HG02610 (cell line): ENCODE results near the gene USP48.
A peak's percentile ranks its signal among the peaks of the same experiment; 100 is the strongest.
"Not testable (repeated sequence)": the region's sequence is repeated elsewhere in the genome, so short reads cannot be mapped to it uniquely, and the experiment has no call there.

Experiments used
- ATAC-seq: cut with Tn5 transposase; IDR thresholded peaks from one replicate; pipeline ENCODE4 v1.9.1; 2021; ENCODE audit warnings: mild to moderate bottlenecking, moderate library complexity; ENCODE audit not compliant: unreplicated experiment

Gene USP48

DNA sequence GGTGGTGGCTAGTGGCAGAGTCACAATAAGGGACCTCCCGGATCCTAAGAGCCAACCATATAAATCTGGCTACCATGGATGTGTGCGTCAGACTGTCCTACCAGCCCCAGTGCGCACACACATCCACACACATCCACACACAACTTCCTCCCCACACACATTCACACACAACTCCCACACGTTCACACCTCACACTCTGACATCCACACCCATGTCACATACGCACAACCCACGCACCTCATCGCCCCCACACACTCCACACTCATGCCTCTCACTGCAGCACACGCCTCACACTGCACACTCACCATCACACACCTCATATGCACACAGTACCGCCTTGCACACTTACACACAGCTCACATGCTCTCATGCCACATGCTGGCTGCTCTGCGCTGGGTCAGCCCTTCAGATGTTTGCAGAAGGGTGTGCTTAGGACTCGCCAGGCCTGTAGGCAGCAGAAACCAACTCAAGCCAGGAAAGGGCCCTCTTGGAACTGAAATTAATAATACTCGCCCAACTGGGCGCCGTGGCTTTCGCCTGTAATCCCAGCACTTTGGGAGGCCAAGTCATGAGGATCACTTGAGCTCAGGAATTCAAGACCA is 32.1 kb upstream of the USP48 start:
- ATAC-seq, result no peak

DNA sequence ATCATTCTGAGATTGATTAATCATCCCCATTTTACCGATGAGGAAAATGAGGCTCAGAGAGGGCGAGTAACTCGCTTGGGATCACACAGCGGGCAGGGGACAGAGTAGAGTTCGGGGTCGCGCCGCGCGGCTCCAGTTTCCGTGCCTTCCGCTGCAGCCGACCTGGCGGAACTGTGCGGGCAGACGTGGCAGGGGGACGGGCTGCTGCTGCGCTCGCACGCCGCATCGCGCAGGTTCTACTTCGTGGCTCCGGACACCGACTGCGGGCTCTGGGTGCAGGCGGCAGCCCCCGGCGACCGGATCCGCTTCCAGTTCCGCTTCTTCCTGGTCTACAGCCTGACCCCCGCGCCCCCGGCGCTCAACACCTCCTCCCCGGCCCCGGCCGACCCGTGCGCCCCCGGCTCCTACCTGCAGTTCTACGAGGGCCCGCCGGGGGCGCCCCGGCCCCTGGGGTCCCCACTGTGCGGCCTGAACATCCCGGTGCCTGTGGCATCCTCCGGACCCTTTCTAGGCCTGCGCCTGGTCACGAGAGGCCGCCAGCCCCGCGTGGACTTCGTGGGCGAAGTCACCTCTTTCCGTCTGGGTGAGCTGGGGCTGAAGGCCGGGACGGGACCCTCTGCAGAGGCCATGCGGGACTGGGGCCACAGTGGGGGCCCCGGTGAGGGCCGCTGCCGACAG is 31.4 kb upstream of the USP48 start:
- ATAC-seq, result no peak

DNA sequence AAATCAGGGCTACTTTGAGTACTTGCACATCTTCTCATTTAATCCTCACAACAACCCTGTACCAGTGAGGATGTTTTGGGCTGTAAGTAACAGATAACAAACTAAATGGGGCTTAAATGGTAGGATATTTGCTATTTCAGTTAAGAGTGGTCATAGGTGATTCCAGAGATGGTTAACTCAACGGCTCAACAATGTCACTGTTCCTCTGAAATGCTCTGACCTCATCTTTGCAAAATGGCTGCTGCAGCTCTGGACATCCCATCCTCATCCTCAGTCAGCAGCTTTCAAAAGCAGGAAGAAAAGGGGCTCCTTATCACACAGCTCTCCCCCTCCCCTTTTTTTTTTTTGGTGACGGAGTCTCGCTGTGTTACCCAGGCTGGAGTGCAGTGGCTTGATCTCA is 30.6 kb upstream of the USP48 start:
- ATAC-seq, result no peak

DNA sequence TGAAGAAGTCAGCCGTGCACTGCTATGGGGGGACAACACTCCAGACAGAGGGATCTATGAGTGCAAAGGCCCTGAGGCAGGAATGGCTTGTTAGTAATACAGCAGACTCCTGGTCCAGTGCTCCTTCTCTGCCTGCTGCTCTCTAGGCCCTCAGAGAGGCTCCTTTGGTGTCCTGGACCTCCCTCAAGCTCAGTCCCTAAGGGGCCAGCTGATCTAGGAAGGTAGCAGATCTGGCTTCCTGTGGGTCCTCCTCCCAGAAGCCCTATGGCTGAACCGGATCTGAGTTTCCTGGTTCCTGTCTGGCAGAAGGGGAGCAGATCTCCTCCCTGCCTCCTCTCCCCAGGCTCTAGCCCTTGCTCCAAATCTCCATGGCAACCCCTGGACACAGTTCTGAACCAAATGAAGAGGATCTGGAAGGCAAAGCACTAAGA is 28.9 kb upstream of the USP48 start, which contains the start of gene LDLRAD2:
Gene LDLRAD2, plus strand, starts transcription at position 391 of the 431 bp plus-strand sequence. CDS start 187 bp downstream, outside the sequence.
- ATAC-seq, result no peak

DNA sequence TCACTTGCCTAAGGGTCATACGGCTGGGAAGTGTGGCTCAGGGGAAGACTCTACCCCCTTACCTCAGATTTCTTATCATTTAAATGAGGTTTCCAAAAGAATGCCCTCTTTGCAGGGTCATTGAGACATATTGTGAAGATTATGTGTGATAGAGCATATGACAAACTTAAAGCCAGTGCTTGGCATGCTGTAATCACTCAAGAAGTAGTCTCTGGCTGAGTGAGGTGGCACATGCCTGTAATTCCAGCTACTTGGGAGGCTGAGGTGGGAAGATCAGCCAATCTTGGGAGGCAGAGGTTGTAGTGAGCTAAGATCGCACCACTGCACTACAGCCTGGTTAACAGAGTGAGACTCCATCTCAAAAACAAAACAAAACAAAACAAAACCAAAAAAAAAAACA is 21.6 kb upstream of the USP48 start:
- ATAC-seq, result no peak

DNA sequence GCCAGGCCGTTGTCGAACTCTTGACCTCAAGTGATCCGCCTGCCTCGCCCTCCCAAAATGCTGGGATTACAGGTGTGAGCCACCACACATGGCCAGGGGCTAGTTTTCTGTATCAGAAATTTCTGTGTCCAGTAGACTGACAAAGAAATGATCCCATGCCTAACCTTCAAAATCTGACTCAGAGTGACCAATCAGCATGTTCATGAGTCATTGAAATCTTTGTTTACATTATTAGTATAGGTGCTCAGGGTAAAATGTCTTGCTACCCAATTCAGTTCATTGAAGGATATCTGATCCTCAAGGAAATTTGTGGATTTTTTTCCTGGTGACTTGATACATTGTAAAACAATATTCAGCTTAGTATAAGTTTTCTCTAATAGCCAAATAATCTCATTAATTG is 18.2 kb upstream of the USP48 start:
- no peak for ATAC-seq

DNA sequence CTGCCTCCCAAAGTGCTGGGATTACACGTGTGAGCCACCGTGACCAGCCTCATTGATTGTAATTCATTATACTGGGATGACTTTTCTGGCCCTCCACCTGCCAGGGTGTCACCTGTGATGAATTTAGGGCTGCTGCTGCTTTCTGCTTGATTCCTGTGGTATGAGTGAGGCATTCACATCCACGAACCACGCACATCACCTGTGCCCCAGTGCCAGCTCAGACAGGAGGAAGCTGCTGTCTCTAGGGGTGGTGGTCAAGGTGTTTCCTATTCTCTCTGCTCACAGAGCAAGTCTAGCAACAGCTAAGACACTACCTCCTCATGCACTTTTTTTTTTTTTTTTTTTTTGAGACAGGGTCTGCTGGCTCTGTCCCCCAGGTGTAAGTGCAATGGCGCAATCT is 16.8 kb upstream of the USP48 start:
- no peak for ATAC-seq

DNA sequence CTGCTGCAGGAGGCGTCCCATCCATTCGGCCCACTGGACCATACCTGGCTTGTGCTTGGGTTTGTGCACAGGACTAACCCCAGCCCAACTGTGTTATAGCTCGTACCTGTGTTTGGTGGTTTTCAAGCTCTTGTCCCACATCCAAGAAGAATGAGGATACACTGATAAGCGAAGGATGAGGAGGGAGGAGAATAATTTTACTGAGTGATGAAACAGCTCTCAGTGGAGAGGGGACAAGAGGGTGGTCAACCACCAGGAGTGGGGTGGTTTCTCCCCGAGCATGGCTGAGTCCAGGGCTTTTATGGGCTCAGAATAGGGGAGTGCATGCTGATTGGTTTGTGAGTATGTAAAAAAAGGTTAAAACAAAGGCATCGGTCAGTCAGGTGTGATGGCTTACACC is 12.1 kb upstream of the USP48 start:
- no peak for ATAC-seq

DNA sequence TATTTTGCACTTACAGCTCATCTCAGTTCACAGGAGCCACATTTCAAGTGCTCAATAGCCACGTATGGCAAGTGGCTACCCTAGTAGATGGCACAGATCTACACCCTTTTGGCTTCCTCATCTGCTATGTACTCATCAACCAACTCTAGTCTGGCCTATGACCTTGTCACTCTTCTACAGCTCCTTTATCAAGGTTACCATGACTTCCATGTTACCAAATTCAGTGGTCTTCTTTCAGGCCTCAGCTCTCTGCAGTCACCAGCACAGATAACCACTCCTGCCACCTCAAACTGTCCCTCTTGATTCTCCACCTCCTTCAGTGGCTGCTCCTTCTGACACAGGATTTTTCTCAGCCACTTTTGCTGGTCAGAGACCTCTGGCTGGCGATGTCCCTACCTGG is 11.7 kb upstream of the USP48 start:
- no peak for ATAC-seq

DNA sequence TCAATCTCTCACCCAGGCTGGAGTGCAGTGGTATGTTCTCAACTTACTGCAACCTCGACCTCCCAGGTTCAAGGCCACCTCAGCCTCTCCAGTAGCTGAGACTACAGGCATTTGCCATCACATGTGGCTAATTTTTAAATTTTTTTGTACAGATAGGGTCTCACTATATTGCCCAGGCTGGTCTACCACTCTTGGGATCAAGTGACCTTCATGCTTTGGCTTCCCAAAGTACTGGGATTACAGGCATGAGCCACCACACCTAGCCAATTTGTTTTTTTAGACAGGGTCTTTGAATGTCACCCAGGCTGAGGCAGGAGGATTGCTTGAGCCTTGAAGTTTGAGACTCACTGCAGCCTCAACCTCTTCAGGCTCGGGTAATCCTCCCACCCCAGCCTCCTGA is 10.2 kb upstream of the USP48 start:
- ATAC-seq, result no peak

DNA sequence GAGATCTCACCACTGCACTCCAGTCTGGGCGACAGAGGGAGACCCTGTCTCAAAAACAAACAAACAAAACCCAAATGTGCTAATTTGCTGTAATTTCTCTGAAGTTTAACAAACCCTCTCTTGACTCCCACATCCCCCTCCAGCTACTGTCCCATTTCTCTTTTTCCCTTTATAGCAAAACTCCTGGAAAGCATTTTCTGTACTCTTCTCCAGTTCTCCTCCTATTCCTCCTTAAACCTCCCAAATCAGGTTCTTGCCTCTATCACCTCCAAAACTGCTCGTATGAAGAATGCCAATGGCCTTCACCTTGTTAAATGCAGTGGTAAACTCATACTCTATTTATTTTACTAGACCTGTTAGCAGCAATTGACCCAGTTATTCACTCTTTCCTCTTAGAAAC is 3.7 kb upstream of the USP48 start:
- ATAC-seq, result no peak

DNA sequence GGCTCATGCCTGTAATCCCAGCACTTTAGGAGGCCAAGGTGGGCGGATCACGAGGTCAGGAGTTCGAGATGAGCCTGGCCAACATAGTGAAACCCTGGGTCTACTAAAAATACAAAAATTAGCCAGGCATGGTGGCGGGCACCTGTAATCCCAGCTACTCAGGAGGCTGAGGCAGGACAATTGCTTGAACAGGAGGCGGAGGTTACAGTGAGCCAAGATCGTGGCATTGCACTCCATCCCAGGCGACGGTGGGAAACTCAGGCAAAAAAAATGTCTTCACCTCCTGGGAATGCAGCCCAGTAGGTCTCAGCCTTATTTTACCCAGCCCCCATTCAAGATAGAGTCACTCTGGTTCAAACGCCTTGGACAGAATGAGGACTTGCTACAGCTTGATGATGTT is 2.8 kb upstream of the USP48 start:
- not testable (repeated sequence) for ATAC-seq

DNA sequence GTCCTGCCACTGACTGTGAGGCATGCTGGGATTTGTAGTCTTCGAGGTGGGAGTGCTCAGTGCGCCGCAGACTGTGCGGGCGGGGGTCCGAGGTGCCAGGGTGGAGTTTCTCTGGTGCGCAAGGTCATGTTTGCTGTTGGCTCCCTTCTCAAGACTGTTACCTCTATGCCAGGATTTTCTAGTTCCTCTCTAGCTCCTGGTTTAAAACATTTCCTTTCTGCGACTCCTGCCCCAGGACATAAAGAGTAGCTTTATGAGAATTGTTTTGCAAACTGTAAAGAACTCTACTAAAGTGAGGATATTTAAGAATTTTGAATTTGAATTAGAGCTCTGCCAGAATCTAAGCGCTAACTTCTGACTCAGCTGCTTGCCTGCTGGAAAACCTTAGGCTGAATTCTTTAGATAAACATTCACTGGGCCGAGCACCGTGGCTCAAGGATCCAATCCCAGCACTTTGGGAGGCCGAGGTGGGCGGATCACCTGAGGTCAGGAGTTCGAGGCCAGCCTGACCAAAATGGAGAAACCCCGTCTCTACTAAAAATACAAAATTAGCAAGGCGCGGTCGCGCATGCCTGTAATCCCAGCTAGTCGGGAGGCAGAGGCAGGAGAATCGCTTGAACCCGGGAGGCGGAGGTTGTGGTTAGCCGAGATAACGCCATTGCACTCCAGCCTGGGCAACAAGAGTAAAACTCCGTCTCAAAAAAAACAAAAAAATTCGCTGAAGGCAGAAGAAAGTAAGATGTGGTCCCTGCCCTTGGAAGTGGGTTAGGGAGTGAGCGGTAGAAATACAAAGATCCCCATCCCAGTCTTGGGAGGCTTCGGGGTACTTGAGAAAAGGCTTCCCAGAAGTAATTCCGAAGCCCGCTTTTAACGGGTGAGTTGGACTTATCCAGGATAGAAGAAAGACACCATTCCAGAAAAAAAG is 992 bp upstream of the USP48 start:
- no peak for ATAC-seq

DNA sequence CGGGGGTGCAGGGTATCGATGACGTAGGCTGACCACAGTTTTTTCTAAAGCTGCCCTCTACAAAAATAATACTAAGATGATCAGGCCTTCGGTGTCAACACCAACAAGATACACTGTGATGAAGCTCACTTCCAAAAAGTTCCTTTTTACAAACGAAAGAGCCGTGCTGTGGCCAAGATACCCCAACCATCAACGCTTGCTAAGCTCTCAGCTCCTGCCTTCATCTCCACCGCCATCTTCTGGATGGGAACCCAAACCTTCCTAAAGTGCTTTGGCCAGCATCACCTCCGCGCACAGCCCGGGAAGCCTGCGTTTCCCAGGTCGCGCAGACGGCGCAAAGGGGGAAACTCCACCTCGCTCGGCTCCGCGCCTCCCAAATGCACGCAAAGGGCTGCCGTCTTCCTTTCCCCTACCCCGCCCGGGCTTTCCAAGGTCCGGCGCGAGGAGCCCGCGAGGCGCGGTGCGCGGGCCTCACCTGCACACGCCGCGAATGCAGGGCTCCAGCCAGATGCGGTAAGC is 541 bp downstream of the USP48 start:
- peak; percentile 5 for ATAC-seq

DNA sequence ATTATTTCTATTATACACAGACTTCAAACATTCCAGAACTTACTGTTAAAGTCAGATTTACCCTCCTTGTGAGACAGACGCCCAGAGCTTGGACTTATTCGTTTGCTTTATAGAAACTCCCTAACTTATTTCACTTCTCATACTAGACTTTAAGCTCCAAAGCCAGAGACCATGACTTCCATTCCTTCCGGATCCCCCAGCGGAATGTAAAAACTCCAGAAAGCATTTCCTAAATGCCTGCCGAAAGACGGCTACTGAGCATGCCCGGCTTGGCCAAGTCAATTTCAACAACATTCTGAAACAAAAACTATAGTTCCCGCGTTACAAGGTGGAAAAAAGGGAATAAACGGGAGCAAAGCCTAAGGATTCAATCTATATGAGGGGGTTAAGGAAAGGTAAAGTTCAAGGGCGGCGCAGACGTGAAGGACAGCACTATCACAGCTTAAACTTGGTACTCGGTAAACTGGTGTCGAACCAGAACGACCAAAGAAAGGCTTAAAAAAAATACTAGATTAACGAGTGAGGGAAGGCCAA is 1.1 kb downstream of the USP48 start:
- peak; percentile 16 for ATAC-seq

DNA sequence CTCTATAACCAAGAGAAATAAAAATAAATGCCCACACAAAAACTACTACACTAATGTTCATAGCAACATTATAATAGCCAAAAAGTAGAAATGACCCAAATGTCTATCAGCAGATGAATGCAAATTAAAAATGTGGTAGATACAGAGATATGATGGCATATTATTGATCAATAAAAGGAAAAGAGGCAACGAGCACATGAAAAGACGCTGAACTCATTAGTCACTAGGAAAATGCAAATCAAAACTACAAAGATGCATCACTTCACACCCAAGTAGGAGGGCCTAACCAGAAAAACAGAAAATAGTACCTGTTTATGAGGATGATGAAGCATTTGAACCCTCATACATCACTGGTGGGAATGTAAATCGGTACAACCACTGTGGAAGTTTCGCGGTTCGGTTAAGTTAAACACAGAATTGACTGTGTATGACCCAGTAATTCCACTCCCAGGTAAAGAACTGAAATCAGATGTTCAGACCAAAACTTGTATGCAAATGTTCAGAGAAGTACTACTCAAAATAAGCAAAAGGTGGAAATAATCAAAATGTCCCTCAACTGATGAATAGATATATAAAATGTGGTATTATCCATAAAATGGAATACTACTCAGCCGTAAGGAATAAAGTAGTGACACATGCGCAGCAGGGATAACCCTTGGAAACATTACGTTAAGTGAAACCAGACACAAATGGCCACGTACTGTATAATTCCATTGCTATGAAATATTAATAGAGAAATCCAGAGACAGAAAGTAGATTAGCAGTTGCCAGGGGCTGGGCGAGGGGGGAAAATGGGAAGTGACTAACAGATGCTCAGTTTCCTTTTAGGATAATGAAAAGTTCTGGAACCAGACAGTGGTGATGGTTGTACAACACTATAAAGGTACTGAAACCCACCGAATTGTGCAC is 3.1 kb downstream of the USP48 start:
- ATAC-seq, result peak; percentile 48

DNA sequence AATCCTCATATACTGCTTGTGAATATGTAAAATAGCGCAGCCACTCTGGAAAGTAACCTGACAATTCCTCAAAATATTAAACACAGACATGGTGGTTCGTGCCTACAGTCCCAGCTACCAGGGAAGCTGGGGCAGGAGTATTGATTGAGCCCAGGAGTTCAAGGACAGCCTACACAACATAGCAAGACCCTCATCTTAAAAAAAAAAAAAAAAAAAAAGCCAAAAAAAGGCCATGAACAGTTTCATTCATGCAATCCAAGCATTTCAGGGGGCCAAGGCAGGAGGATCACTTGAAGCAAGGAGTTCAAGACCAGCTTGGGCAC is 4.6 kb downstream of the USP48 start:
- no peak for ATAC-seq

DNA sequence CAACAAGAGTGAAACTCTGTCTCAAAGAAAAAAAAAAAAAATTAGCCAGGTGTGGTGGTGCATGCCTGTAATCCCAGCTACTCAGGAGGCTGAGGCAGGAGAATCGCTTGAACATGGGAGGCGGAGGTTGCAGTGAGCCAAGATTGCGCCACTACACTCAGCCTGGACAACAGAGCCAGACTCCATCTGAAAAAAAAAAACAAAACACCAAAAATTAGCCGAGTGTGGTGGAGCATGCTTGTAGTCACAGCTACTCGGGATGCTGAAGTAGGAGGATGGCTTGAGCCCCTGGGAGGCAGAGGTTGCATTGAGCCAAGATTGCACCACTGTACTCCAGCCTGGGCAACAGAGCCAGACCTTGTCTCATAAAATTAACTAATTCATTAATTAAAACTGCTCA is 6.0 kb downstream of the USP48 start:
- ATAC-seq, result not testable (repeated sequence)

DNA sequence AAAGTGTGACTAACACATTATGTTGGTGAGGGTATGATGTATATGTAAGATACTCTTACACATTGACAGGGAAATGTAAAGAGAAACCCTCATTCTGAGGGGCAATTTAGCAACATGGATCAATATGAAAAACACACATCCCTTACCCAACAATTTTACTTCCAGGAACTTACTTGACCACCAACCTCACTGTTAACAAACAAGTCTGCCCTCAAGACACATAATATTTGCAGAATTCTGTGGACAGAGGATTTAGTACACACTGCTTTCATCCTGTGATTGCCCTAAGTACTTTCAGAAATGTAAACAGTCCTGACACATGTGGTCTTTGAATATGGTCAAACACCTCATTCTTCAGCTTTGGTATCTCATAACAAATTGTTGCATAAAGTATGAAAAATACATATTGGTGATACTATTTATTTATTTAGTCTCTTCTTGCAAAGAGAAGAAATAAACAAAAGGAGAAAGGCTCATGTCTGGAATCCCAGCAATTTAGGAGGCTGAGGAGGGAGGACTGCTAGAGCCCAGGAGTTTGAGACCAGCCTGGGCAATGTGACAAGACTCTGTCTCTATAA is 6.9 kb downstream of the USP48 start:
- no peak for ATAC-seq

DNA sequence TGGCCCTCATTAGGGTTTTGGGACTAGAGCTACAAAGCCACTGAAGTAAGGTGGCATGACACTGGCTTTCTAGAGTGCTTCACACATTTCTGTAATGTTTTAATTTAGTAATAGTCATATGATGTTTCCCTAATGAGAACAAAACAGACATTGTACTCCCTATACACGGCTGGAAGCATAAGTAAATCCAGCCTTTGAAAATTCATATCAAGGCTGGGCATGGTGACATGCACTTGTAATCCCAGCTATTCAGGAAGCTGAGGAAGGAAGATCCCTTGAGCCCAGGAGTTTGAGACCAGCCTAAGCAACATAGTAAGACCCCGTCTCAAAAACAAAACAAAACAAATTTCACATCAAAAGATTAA is 7.4 kb downstream of the USP48 start:
- no peak for ATAC-seq
